Smooth muscle cell (in vitro differentiated cells): ENCODE results near the gene CCDC85A. TPM values are rescaled to one million over a fixed set of nuclear protein-coding genes. Genes with fewer than 3 reads are reported as not detected.

Experiments used
- DNase-seq: peaks from one replicate; lab custom pipeline; 2025; ENCODE audit not compliant: unreplicated experiment; lab: John Stamatoyannopoulos, UW
- H2AFZ ChIP-seq: fragments of 200-600 bp; sonication (generic); 2 replicates; pipeline ENCODE4 v1.6.0; 2016; ENCODE audit warnings: antibody characterized with exemption, low read depth, mild to moderate bottlenecking
- H3F3A ChIP-seq: fragments of 200-600 bp; sonication (generic); 2 replicates; pipeline ENCODE4 v1.6.0; 2017; ENCODE audit warnings: antibody characterized with exemption, low read depth
- H3K27ac ChIP-seq: fragments of 200-600 bp; sonication (generic); 2 replicates; pipeline ENCODE4 v1.5.1; 2016; ENCODE audit warnings: low read depth, mild to moderate bottlenecking
- H3K27me3 ChIP-seq: fragments of 200-600 bp; sonication (generic); 2 replicates; pipeline ENCODE4 v1.6.1; 2016; ENCODE audit warnings: low read depth, mild to moderate bottlenecking
- H3K36me3 ChIP-seq: fragments of 200-600 bp; sonication (generic); 2 replicates; pipeline ENCODE4 v1.5.1; 2016; ENCODE audit warnings: low read depth
- H3K4me1 ChIP-seq: fragments of 200-600 bp; sonication (generic); 2 replicates; pipeline ENCODE4 v1.5.1; 2016; ENCODE audit warnings: low read depth
- H3K4me2 ChIP-seq: fragments of 200-600 bp; sonication (generic); 2 replicates; pipeline ENCODE4 v1.6.0; 2016; ENCODE audit warnings: mild to moderate bottlenecking
- H3K4me3 ChIP-seq: fragments of 200-600 bp; sonication (generic); 2 replicates; pipeline ENCODE4 v1.5.1; 2016; ENCODE audit warnings: mild to moderate bottlenecking
- H3K79me2 ChIP-seq: fragments of 200-600 bp; sonication (generic); 2 replicates; pipeline ENCODE4 v1.6.0; 2016; ENCODE audit warnings: low read depth, mild to moderate bottlenecking
- H3K9ac ChIP-seq: fragments of 200-600 bp; sonication (generic); 2 replicates; pipeline ENCODE4 v1.6.0; 2016; ENCODE audit warnings: low read depth
- H3K9me3 ChIP-seq: fragments of 200-600 bp; sonication (generic); replicated peaks from 2 replicates; pipeline ENCODE4 v1.5.1; 2016; ENCODE audit warnings: low read depth
- H4K20me1 ChIP-seq: fragments of 200-600 bp; sonication (generic); 2 replicates; pipeline ENCODE4 v1.6.0; 2016; ENCODE audit warnings: low read depth
- CTCF ChIP-seq: fragments of 200-600 bp; sonication (generic); IDR thresholded peaks from 2 replicates; pipeline ENCODE4 v1.5.1; 2017; ENCODE audit warnings: borderline replicate concordance, mild to moderate bottlenecking, antibody characterized with exemption; ENCODE audit not compliant: insufficient read depth, poor library complexity, severe bottlenecking
- WGBS: methylation state at CpG from one replicate; pipeline ENCODE4 v1.1.7; 2016; ENCODE audit warnings: low lambda C conversion rate; 5-methylcytosine and 5-hydroxymethylcytosine counted together
- polyA plus RNA-seq: library from polyadenylated mRNA; unstranded; fragments of >200 nt; fragmentation: Nextera tagmentation; extraction: Ambion mirVana; gene quantifications from 2 replicates; pipeline ENCODE4 v1.2.1, GENCODE V29; 2016
- total RNA-seq: library from RNA; depleted of rRNA; stranded (reverse); fragments of >200 nt; gene quantifications from 2 replicates; pipeline ENCODE4 v1.2.3, GENCODE V29; 2014

CCDC85A gene
- total and polyA plus RNA-seq, 2 experiments from 2014 or later: 0.67 to 2.1 TPM

- peaks cover 59% of the 10 kb centered on the region for H3K27me3 ChIP-seq
- TF ChIP-seq CTCF: peak; percentile 4
- H3K36me3 ChIP-seq: no peaks in the 10 kb centered on the region
- H3K27ac ChIP-seq: no peak overlapping the region
- no peaks in the 10 kb centered on the region for H3K79me2 ChIP-seq
- no peak overlapping the region for H3K4me3 ChIP-seq
- 32% methylated on average over 2 of the region's 2 CpGs for WGBS
- no peaks in the 10 kb centered on the region for H3F3A ChIP-seq
- no peak overlapping the region for H3K4me2 ChIP-seq
- H2AFZ ChIP-seq: no peak overlapping the region
- H4K20me1 ChIP-seq: no peaks in the 10 kb centered on the region
- no peak for DNase-seq
- H3K4me1 ChIP-seq: peaks cover 23% of the 10 kb centered on the region
- H3K9ac ChIP-seq: no peak overlapping the region
- no peaks in the 10 kb centered on the region for H3K9me3 ChIP-seq
Observed at GRCh38 chr2:56182420-56182819, 1.4 kb upstream of the CCDC85A start.

- H3K9ac ChIP-seq: no peak overlapping the region
- H3F3A ChIP-seq: no peaks in the 10 kb centered on the region
- H3K79me2 ChIP-seq: no peaks in the 10 kb centered on the region
- H3K27me3 ChIP-seq: peaks cover 63% of the 10 kb centered on the region
- no peaks in the 10 kb centered on the region for H4K20me1 ChIP-seq
- peak overlapping the region; percentile 71 for H3K4me3 ChIP-seq
- peaks cover 23% of the 10 kb centered on the region for H3K4me1 ChIP-seq
- no peaks in the 10 kb centered on the region for H3K9me3 ChIP-seq
- no peaks in the 10 kb centered on the region for H3K36me3 ChIP-seq
- H3K4me2 ChIP-seq: peak overlapping the region; percentile 99
- H2AFZ ChIP-seq: peak overlapping the region; percentile 99
- WGBS: under 1% methylated on average over 50 of the region's 64 CpGs
- H3K27ac ChIP-seq: no peak overlapping the region
- no peak for TF ChIP-seq CTCF
- DNase-seq: no peak
Observed at GRCh38 chr2:56184500-56185011, 766 bp downstream of the CCDC85A start.

GRCh38 chr2:56185101-56185581 lies 1.4 kb downstream of the CCDC85A start:
- H2AFZ ChIP-seq: peak overlapping the region; percentile 71
- no peak for TF ChIP-seq CTCF
- 5% methylated on average over 23 of the region's 24 CpGs for WGBS

GRCh38 chr2:56185582-56186046 lies 1.8 kb downstream of the CCDC85A start:
- peak overlapping the region; percentile 71 for H3K4me3 ChIP-seq
- 10% methylated on average over 11 of the region's 11 CpGs for WGBS
- no peaks in the 10 kb centered on the region for H3K79me2 ChIP-seq
- H3F3A ChIP-seq: no peaks in the 10 kb centered on the region
- H3K36me3 ChIP-seq: no peaks in the 10 kb centered on the region
- H3K9me3 ChIP-seq: no peaks in the 10 kb centered on the region
- H2AFZ ChIP-seq: peak overlapping the region; percentile 71
- H3K4me2 ChIP-seq: peak overlapping the region; percentile 99
- no peaks in the 10 kb centered on the region for H4K20me1 ChIP-seq
- H3K4me1 ChIP-seq: peaks cover 23% of the 10 kb centered on the region
- H3K27me3 ChIP-seq: peaks cover 67% of the 10 kb centered on the region
- no peak overlapping the region for H3K9ac ChIP-seq
- H3K27ac ChIP-seq: no peak overlapping the region
- no peak for DNase-seq
- no peak for TF ChIP-seq CTCF

More at GRCh38 chr2:56185101-56185581, 1.4 kb downstream of the CCDC85A start:
- H3K27ac ChIP-seq: no peak overlapping the region
- H3K27me3 ChIP-seq: peaks cover 63% of the 10 kb centered on the region
- no peak overlapping the region for H3K9ac ChIP-seq
- peak overlapping the region; percentile 99 for H3K4me2 ChIP-seq
- no peaks in the 10 kb centered on the region for H4K20me1 ChIP-seq
- no peak for DNase-seq
- H3K4me1 ChIP-seq: peaks cover 23% of the 10 kb centered on the region
- no peaks in the 10 kb centered on the region for H3F3A ChIP-seq
- peak overlapping the region; percentile 71 for H3K4me3 ChIP-seq
- no peaks in the 10 kb centered on the region for H3K9me3 ChIP-seq
- H3K79me2 ChIP-seq: no peaks in the 10 kb centered on the region
- H3K36me3 ChIP-seq: no peaks in the 10 kb centered on the region
